CD4-positive, alpha-beta T cell treated with Interleukin-12 subunit alpha and Interleukin-12 subunit beta, for 1 hour (primary cell): ENCODE results near the gene MTTP.

Experiments
- DNase-seq: peaks from one replicate; pipeline ENCODE4 v3.0.0-alpha.2; 2020

The MTTP gene

GRCh38 chr4:99642725-99643489 is 68.3 kb downstream of the MTTP start:
- no peak for DNase-seq

- DNase-seq, result no peak
These were observed 69.8 kb downstream of the MTTP start for GRCh38 chr4:99644453-99644852.

GRCh38 chr4:99645036-99645435 is 70.4 kb downstream of the MTTP start:
- DNase-seq, result no peak

GRCh38 chr4:99645638-99646037 is 71.0 kb downstream of the MTTP start:
- DNase-seq, result no peak

- no peak for DNase-seq
These were observed 72.4 kb downstream of the MTTP start for GRCh38 chr4:99647071-99647470.

- DNase-seq, result no peak
These were observed 73.7 kb downstream of the MTTP start for GRCh38 chr4:99648321-99648720.

GRCh38 chr4:99649208-99649607 is 74.6 kb downstream of the MTTP start:
- no peak for DNase-seq

GRCh38 chr4:99649778-99650177 is 75.2 kb downstream of the MTTP start:
- no peak for DNase-seq

- DNase-seq, result no peak
These were observed 76.6 kb downstream of the MTTP start for GRCh38 chr4:99651016-99651769.

- no peak for DNase-seq
These were observed 77.3 kb downstream of the MTTP start for GRCh38 chr4:99651811-99652485.

- DNase-seq, result no peak
These were observed 78.2 kb downstream of the MTTP start for GRCh38 chr4:99652596-99653436.

GRCh38 chr4:99653916-99654315 is 79.3 kb downstream of the MTTP start:
- DNase-seq, result no peak

GRCh38 chr4:99654361-99654761 is 79.7 kb downstream of the MTTP start:
- DNase-seq, result no peak

- DNase-seq, result no peak
These were observed 80.9 kb downstream of the MTTP start for GRCh38 chr4:99655308-99656081.

GRCh38 chr4:99657798-99658197 is 83.2 kb downstream of the MTTP start, which contains the start of gene C4orf54:
Gene C4orf54 (minus strand): TSS chr4:99657828. CDS start chr4:99654648, 3,180 bp downstream.
- no peak for DNase-seq

GRCh38 chr4:99658666-99659065 is 84.0 kb downstream of the MTTP start:
- no peak for DNase-seq

GRCh38 chr4:99661907-99662306 is 87.3 kb downstream of the MTTP start:
- DNase-seq, result no peak

GRCh38 chr4:99664716-99665115 is 90.1 kb downstream of the MTTP start:
- DNase-seq, result no peak

GRCh38 chr4:99665983-99666382 is 91.4 kb downstream of the MTTP start:
- no peak for DNase-seq

GRCh38 chr4:99668472-99668871 is 93.8 kb downstream of the MTTP start:
- DNase-seq, result no peak

GRCh38 chr4:99669084-99669483 is 94.5 kb downstream of the MTTP start:
- DNase-seq, result no peak
